Neural cell (in vitro differentiated cells): ENCODE results near the gene CCR5.

Source experiments
- EP300 ChIP-seq: fragments of 450-650 bp; conservative IDR thresholded peaks from 2 replicates; pipeline ENCODE4 v1.6.1; 2014; ENCODE audit warnings: antibody characterized with exemption, mild to moderate bottlenecking, moderate library complexity; ENCODE audit not compliant: poor library complexity, severe bottlenecking
- EZH2 ChIP-seq: fragments of 200-600, 300-800 bp; shearing (Covaris generic), sonication (generic); IDR thresholded peaks from 2 replicates; pipeline ENCODE4 v1.6.1; 2014; ENCODE audit warnings: antibody characterized with exemption, low read length, borderline replicate concordance, mild to moderate bottlenecking; ENCODE audit not compliant: insufficient read depth, poor library complexity, severe bottlenecking
- RAD21 ChIP-seq: fragments of 450-650 bp; conservative IDR thresholded peaks from 2 replicates; pipeline ENCODE4 v1.6.1; 2014; ENCODE audit warnings: antibody characterized with exemption, mild to moderate bottlenecking, moderate library complexity
- TF ChIP-seq, protein P1 (sequence below): fragments of 450-650 bp; IDR thresholded peaks from 2 replicates; pipeline ENCODE4 v1.5.1; 2014; ENCODE audit warnings: antibody characterized with exemption, mild to moderate bottlenecking, moderate library complexity; ENCODE audit not compliant: poor library complexity, severe bottlenecking

DNA sequence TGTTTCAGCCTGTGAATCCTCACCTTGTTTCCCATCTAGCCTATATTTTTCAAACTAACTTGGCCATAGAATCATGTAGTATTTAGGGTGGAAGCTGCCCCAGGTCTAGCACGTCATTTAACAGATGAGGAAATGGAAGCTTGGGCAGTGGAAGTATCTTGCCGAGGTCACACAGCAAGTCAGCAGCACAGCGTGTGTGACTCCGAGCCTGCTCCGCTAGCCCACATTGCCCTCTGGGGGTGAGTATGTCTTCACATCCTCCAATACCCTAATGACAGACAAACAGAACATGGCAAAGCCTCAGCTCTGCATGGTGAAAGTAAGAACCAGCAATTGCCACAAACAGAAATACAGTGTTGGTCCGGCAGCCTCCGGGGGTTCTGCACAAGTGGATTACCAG lies 2.2 kb upstream of the CCR5 start:
- TF ChIP-seq, protein P1, sequence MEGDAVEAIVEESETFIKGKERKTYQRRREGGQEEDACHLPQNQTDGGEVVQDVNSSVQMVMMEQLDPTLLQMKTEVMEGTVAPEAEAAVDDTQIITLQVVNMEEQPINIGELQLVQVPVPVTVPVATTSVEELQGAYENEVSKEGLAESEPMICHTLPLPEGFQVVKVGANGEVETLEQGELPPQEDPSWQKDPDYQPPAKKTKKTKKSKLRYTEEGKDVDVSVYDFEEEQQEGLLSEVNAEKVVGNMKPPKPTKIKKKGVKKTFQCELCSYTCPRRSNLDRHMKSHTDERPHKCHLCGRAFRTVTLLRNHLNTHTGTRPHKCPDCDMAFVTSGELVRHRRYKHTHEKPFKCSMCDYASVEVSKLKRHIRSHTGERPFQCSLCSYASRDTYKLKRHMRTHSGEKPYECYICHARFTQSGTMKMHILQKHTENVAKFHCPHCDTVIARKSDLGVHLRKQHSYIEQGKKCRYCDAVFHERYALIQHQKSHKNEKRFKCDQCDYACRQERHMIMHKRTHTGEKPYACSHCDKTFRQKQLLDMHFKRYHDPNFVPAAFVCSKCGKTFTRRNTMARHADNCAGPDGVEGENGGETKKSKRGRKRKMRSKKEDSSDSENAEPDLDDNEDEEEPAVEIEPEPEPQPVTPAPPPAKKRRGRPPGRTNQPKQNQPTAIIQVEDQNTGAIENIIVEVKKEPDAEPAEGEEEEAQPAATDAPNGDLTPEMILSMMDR: no peak
- no peak for TF ChIP-seq EZH2
- TF ChIP-seq RAD21: no peak
- no peak for TF ChIP-seq EP300
